LNCaP clone FGC (cell line): ENCODE data around the gene GPR37L1.

ENCODE experiments used
- DNase-seq: peaks from one replicate; pipeline ENCODE4 v3.0.0-alpha.2; 2011; ENCODE audit warnings: low read depth
- H3K4me3 ChIP-seq: 2 replicates; pipeline ENCODE4 v1.5.1; 2011; ENCODE audit warnings: mild to moderate bottlenecking, low read depth, low read length, control low read depth
- CTCF ChIP-seq: IDR thresholded peaks from 2 replicates; pipeline ENCODE4 v1.5.1; 2012; ENCODE audit warnings: mild to moderate bottlenecking; ENCODE audit not compliant: control insufficient read depth, insufficient read depth; ENCODE audit errors: extremely low read depth

GPR37L1 gene

GRCh38 chr1:202160377-202160940 is 37.7 kb downstream of the GPR37L1 start, which contains the start of gene PTPN7:
Gene PTPN7 (minus strand): TSS chr1:202160602. CDS start chr1:202159402, 1,200 bp downstream.
- H3K4me3 ChIP-seq = no peak within 1 kb of the TSS
- TF ChIP-seq CTCF = no peak
- DNase-seq = no peak

- no peak overlapping the region for H3K4me3 ChIP-seq
- no peak for TF ChIP-seq CTCF
- DNase-seq = no peak
Measured at GRCh38 chr1:202161151-202162046, 38.7 kb downstream of the GPR37L1 start.

GRCh38 chr1:202162047-202162417 is 39.3 kb downstream of the GPR37L1 start:
- H3K4me3 ChIP-seq = no peak overlapping the region
- no peak for TF ChIP-seq CTCF
- DNase-seq = no peak

- H3K4me3 ChIP-seq = no peak overlapping the region
- no peak for DNase-seq
- no peak for TF ChIP-seq CTCF
Measured at GRCh38 chr1:202162418-202163280, 39.9 kb downstream of the GPR37L1 start.

GRCh38 chr1:202163281-202164270 is 40.9 kb downstream of the GPR37L1 start:
- no peak for DNase-seq
- TF ChIP-seq CTCF = no peak
- H3K4me3 ChIP-seq = no peak overlapping the region
